Endothelial cell of umbilical vein (primary cell): ENCODE measurements around the gene LACTB. TPM values are rescaled to one million over a fixed set of nuclear protein-coding genes. Genes with fewer than 3 reads are reported as not detected.

Source experiments
- BruUV-seq: library from RNA; stranded (reverse); fragments of 400-500 nt; replicated peaks from 2 replicates; lab custom pipeline; 2021; lab: Mats Ljungman, UMichigan
- CTCF ChIA-PET: fragments of 300-600, 350-600 bp; sonication (Branson Sonifier 250); formaldehyde crosslinking; loops from one replicate; lab custom pipeline; 2021; ENCODE audit warnings: antibody characterized with exemption, inconsistent platforms; lab: Charles Lee
- POLR2A ChIA-PET: fragments of 300-600, 350-600 bp; sonication (Branson Sonifier 250); formaldehyde crosslinking; loops from one replicate; lab custom pipeline; 2021; ENCODE audit warnings: antibody characterized with exemption, inconsistent platforms; lab: Charles Lee
- DNase-seq: peaks from one replicate; pipeline ENCODE4 v3.0.0-alpha.2; 2011; ENCODE audit warnings: low read depth, low spot score
- FAIRE-seq: peaks from 2 replicates; lab custom pipeline; 2011; peaks lifted over from hg19 to GRCh38; lab: Jason Lieb, UNC
- H2AFZ ChIP-seq: 2 replicates; pipeline ENCODE4 v1.6.0; 2012; ENCODE audit warnings: low read depth, low read length, control low read depth, inconsistent platforms
- H3K27ac ChIP-seq: 2 replicates; pipeline ENCODE4 v1.5.1; 2011; ENCODE audit warnings: low read depth, mild to moderate bottlenecking, control low read depth, low read length, moderate library complexity; ENCODE audit not compliant: insufficient read depth
- H3K27me3 ChIP-seq, 2 experiments: 2 replicates each; pipeline versions ENCODE4 v1.6.0 to v1.6.1; 2011; ENCODE audit warnings: low read length in 2 of 2, mixed read lengths in 1 of 2; ENCODE audit not compliant: control insufficient read depth in 2 of 2, insufficient read depth in 2 of 2
- H3K36me3 ChIP-seq, 2 experiments: 2 replicates in 1 of 2; 3 replicates in 1 of 2; pipeline ENCODE4 v1.5.1; 2011; ENCODE audit warnings: low read length in 2 of 2, mild to moderate bottlenecking in 1 of 2, moderate library complexity in 1 of 2; ENCODE audit not compliant: control insufficient read depth in 2 of 2, insufficient read depth in 2 of 2; ENCODE audit errors: extremely low read depth in 1 of 2
- H3K4me1 ChIP-seq: 3 replicates; pipeline ENCODE4 v1.5.1; 2011; ENCODE audit warnings: mild to moderate bottlenecking, low read length; ENCODE audit not compliant: control insufficient read depth, insufficient read depth; ENCODE audit errors: extremely low read depth
- H3K4me2 ChIP-seq: 2 replicates; pipeline ENCODE4 v1.6.1; 2011; ENCODE audit warnings: low read length, control low read depth, mixed read lengths; ENCODE audit not compliant: insufficient read depth
- H3K4me3 ChIP-seq, 3 experiments: fragments of 200-600 bp in 1 of 3; sonication (generic), shearing (Covaris generic) in 1 of 3; replicated peaks in 1 of 3; 2 replicates each; pipeline ENCODE4 v1.5.1; 2011 to 2016; ENCODE audit warnings: control low read depth in 3 of 3, low read length in 3 of 3, mild to moderate bottlenecking in 2 of 3, inconsistent platforms in 1 of 3, low read depth in 1 of 3, moderate library complexity in 1 of 3; ENCODE audit not compliant: insufficient read depth in 1 of 3
- H3K79me2 ChIP-seq: 2 replicates; pipeline ENCODE4 v1.6.0; 2012; ENCODE audit warnings: low read length, inconsistent platforms; ENCODE audit not compliant: control insufficient read depth, insufficient read depth
- H3K9ac ChIP-seq: replicated peaks from 2 replicates; pipeline ENCODE3; 2011; ENCODE audit warnings: low read length, control low read depth; ENCODE audit not compliant: insufficient read depth; ENCODE audit errors: extremely low read depth
- H3K9me1 ChIP-seq: replicated peaks from 3 replicates; pipeline ENCODE4 v1.6.0; 2011; ENCODE audit warnings: mild to moderate bottlenecking, low read length; ENCODE audit not compliant: control insufficient read depth, insufficient read depth; ENCODE audit errors: extremely low read depth
- H3K9me3 ChIP-seq: replicated peaks from 2 replicates; pipeline ENCODE4 v1.5.1; 2012; ENCODE audit warnings: low read length, inconsistent platforms; ENCODE audit not compliant: control insufficient read depth, insufficient read depth
- H4K20me1 ChIP-seq: replicated peaks from 2 replicates; pipeline ENCODE3; 2011; ENCODE audit warnings: mild to moderate bottlenecking, low read length; ENCODE audit not compliant: control insufficient read depth, insufficient read depth; ENCODE audit errors: extremely low read depth
- CTCF ChIP-seq, 2 donors: IDR thresholded peaks; 1 replicate in 1 of 2; 2 replicates in 1 of 2; pipeline ENCODE4 v1.5.1; 2011; ENCODE audit warnings: low read length in 2 of 2, mild to moderate bottlenecking in 2 of 2, moderate library complexity in 2 of 2, control low read depth in 1 of 2, inconsistent platforms in 1 of 2, low read depth in 1 of 2; ENCODE audit not compliant: insufficient read depth in 1 of 2; ENCODE audit errors: extremely low read depth in 1 of 2
- EZH2 ChIP-seq: IDR thresholded peaks from 2 replicates; pipeline ENCODE4 v1.6.1; 2012; ENCODE audit warnings: borderline replicate concordance, low read depth, mild to moderate bottlenecking, moderate library complexity, low read length, inconsistent platforms; ENCODE audit not compliant: severe bottlenecking
- FOS ChIP-seq: IDR thresholded peaks from 2 replicates; pipeline ENCODE4 v1.6.1; 2011; ENCODE audit warnings: mild to moderate bottlenecking, low read length, moderate library complexity, borderline replicate concordance; ENCODE audit not compliant: insufficient read depth
- GATA2 ChIP-seq: IDR thresholded peaks from 2 replicates; pipeline ENCODE4 v1.7.0; 2011; ENCODE audit warnings: low read depth, mild to moderate bottlenecking, moderate library complexity, mixed read lengths, low read length; ENCODE audit not compliant: insufficient read length, insufficient read depth
- JUN ChIP-seq: IDR thresholded peaks from 2 replicates; pipeline ENCODE4 v1.6.1; 2011; ENCODE audit warnings: borderline replicate concordance, low read depth; ENCODE audit not compliant: insufficient read length, insufficient read depth
- MYC ChIP-seq: IDR thresholded peaks from one replicate; pipeline ENCODE4 v1.6.1; 2011; ENCODE audit warnings: mild to moderate bottlenecking, low read depth, low read length
- POLR2A ChIP-seq: IDR thresholded peaks from 2 replicates; pipeline ENCODE4 v1.6.1; 2012; ENCODE audit warnings: low read depth, mild to moderate bottlenecking, control low read depth, low read length
- POLR2AphosphoS5 ChIP-seq: IDR thresholded peaks from 2 replicates; pipeline ENCODE4 v1.6.1; 2012; ENCODE audit warnings: low read depth, mild to moderate bottlenecking, control low read depth, low read length, moderate library complexity; ENCODE audit not compliant: insufficient read depth
- dilution Hi-C: fragments of 300-500 bp; cut with MboI; formaldehyde crosslinking; loops from one replicate; pipeline ENCODE4 v1.15.0; 2019; ENCODE audit warnings: low sequenced_read_pairs; ENCODE audit not compliant: extremely low pct_ligation_motif_present
- intact Hi-C: fragments of 100-400 bp; cut with micrococcal nuclease; formaldehyde crosslinking; loops from one replicate; pipeline ENCODE4 v1.10.0; 2022
- polyA plus RNA-seq, 4 experiments: library from polyadenylated mRNA; depleted of rRNA in 3 of 4; stranded (reverse) in 3 of 4; unstranded in 1 of 4; fragments of >200 nt; gene quantifications; 2 replicates each; pipeline versions ENCODE4 v1.2.1 to v1.2.3, GENCODE V29; 2011 to 2012; ENCODE audit warnings: missing spikeins in 1 of 4
- total RNA-seq: library from RNA; stranded (reverse); gene quantifications from 2 replicates; pipeline ENCODE4 v1.2.3, GENCODE V29; 2021
- TF ChIP-seq, protein P1 (sequence below): IDR thresholded peaks from 2 replicates; pipeline ENCODE4 v1.6.1; 2011; ENCODE audit not compliant: insufficient read depth, insufficient read length

LACTB gene
- total and polyA plus RNA-seq, 2 donors (not counting 3 experiments of a cell fraction or from before 2014, with no cell fraction given): 14.0 to 26.1 TPM

DNA sequence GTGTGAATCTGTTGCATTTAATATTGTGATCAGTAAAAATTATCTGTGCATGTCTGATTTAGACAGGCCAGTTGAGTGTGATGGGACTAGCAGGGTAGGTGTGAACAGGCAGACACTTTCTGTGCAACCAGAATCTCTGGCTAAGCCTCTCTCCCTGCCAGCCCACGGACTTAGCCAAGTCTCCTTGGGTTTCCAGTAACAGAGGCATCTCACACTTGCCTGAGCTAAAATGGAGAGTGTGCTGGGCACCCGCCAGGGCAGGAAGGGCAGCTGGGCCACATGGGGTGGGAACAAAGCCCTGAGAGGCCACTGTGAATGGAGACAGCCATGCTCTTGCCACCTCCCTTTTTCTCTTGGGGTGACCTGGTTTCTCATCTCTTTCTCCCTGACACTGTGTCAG, 48.1 kb downstream of the LACTB start:
- Histone ChIP-seq H3K4me2 (no peak overlapping the region), H3K79me2 (no peaks in the 10 kb centered on the region), H3K27me3 (no peaks in the 10 kb centered on the region), H2AFZ (no peak overlapping the region), H4K20me1 (no peaks in the 10 kb centered on the region), H3K9me1 (no peaks in the 10 kb centered on the region), H3K4me3 (no peak overlapping the region), H3K4me1 (no peaks in the 10 kb centered on the region), H3K36me3 (no peaks in the 10 kb centered on the region), H3K9ac (no peak overlapping the region), H3K9me3 (no peaks in the 10 kb centered on the region), H3K27ac (no peak overlapping the region)
- no TSS peak for BruUV-seq
- POLR2A ChIA-PET: interaction anchor here (0.7 kb wide), 1 partner anchor 19 kb away, joined by 3 read pairs; no protein-coding TSS in a partner anchor
- DNase-seq (no peak), FAIRE-seq (no peak)
- intact Hi-C loops (no loop called here), dilution Hi-C loops (no loop called here)
- CTCF ChIA-PET: no interaction called here
- no peak for TF ChIP-seq POLR2A
- no peak for TF ChIP-seq FOS
- TF ChIP-seq GATA2: no peak
- TF ChIP-seq, protein P1, sequence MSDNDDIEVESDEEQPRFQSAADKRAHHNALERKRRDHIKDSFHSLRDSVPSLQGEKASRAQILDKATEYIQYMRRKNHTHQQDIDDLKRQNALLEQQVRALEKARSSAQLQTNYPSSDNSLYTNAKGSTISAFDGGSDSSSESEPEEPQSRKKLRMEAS: no peak
- no peak for TF ChIP-seq CTCF (IDR thresholded peaks at IDR 0.05; ENCODE audit: extremely low read depth in 1 of 2, insufficient read depth in 1 of 2, low read depth in 1 of 2, low read length in 2 of 2)
- no peak for TF ChIP-seq EZH2
- TF ChIP-seq POLR2AphosphoS5: no peak
- TF ChIP-seq MYC: no peak
- no peak for TF ChIP-seq JUN
